AG10803 (cell line): ENCODE data around the gene TMCO5A.
A peak's percentile ranks its signal among the peaks of the same experiment; 100 is the strongest.
"Not testable (repeated sequence)": the region's sequence is repeated elsewhere in the genome, so short reads cannot be mapped to it uniquely, and the experiment has no call there.

Experiments used
- DNase-seq: peaks from one replicate; pipeline ENCODE4 v3.0.0; 2010; ENCODE audit warnings: low read depth
- H3K4me3 ChIP-seq: 2 replicates; pipeline ENCODE4 v1.5.1; 2011; ENCODE audit warnings: mild to moderate bottlenecking, low read length, control low read depth
- CTCF ChIP-seq: conservative IDR thresholded peaks from 2 replicates; pipeline ENCODE4 v1.5.1; 2011; ENCODE audit warnings: mild to moderate bottlenecking, low read length, control low read depth, inconsistent platforms

The TMCO5A gene

GRCh38 chr15:37951999-37952398 is 17.6 kb downstream of the TMCO5A start:
- no peak for DNase-seq
- no peak overlapping the region for H3K4me3 ChIP-seq
- TF ChIP-seq CTCF = no peak

- not testable (repeated sequence) for H3K4me3 ChIP-seq, DNase-seq
These were observed 26.3 kb downstream of the TMCO5A start for GRCh38 chr15:37960742-37961141.

- no peak for TF ChIP-seq CTCF
- no peak overlapping the region for H3K4me3 ChIP-seq
- no peak for DNase-seq
These were observed 33.3 kb downstream of the TMCO5A start for GRCh38 chr15:37967788-37968187.

GRCh38 chr15:37973856-37974255 is 39.4 kb downstream of the TMCO5A start:
- peak; percentile 4 for DNase-seq
- TF ChIP-seq CTCF = no peak
- no peak overlapping the region for H3K4me3 ChIP-seq

- no peak for DNase-seq
- H3K4me3 ChIP-seq = no peak overlapping the region
- no peak for TF ChIP-seq CTCF
These were observed 43.8 kb downstream of the TMCO5A start for GRCh38 chr15:37978231-37978630.

- no peak for DNase-seq
- TF ChIP-seq CTCF = no peak
- no peak overlapping the region for H3K4me3 ChIP-seq
These were observed 45.4 kb downstream of the TMCO5A start for GRCh38 chr15:37979671-37980409.

GRCh38 chr15:37981201-37981600 is 46.8 kb downstream of the TMCO5A start:
- DNase-seq = no peak
- H3K4me3 ChIP-seq = no peak overlapping the region
- TF ChIP-seq CTCF = no peak

- peak; percentile 53 for DNase-seq
- H3K4me3 ChIP-seq = no peak overlapping the region
- TF ChIP-seq CTCF = peak; percentile 60
These were observed 47.3 kb downstream of the TMCO5A start for GRCh38 chr15:37981775-37982174.
